Mononuclear cell (primary cell): Measurements from ENCODE around the gene OR2J2. TPM values are rescaled to one million over a fixed set of nuclear protein-coding genes. Genes with fewer than 3 reads are reported as not detected.
"Not testable (repeated sequence)": the region's sequence is repeated elsewhere in the genome, so short reads cannot be mapped to it uniquely, and the experiment has no call there.

ENCODE experiments used
- H3K27me3 ChIP-seq: 2 replicates; pipeline ENCODE4 v1.6.0; 2011; ENCODE audit warnings: low read length, control low read depth; ENCODE audit not compliant: insufficient read depth
- H3K4me1 ChIP-seq: 2 replicates; pipeline ENCODE4 v1.5.1; 2011; ENCODE audit warnings: mild to moderate bottlenecking, low read length, control low read depth; ENCODE audit not compliant: insufficient read depth
- H3K4me3 ChIP-seq: 2 replicates; pipeline ENCODE4 v1.5.1; 2011; ENCODE audit warnings: mild to moderate bottlenecking, low read length, moderate library complexity
- H3K9me3 ChIP-seq: 2 replicates; pipeline ENCODE4 v1.5.1; 2011; ENCODE audit warnings: low read depth, mild to moderate bottlenecking, control low read depth, low read length
- total RNA-seq: library from RNA; depleted of rRNA; stranded (reverse); fragments of >200 nt; gene quantifications from one replicate; pipeline ENCODE4 v1.2.3, GENCODE V29; 2012

The OR2J2 gene
- total RNA-seq: not detected

- H3K9me3 ChIP-seq, H3K27me3 ChIP-seq, H3K4me3 ChIP-seq: not testable (repeated sequence)
Observed at GRCh38 chr6:29170607-29171006, at the start of gene OR2J2. Gene OR2J2, plus strand, starts transcription at chr6:29170907. Its CDS starts 2,729 bp downstream, at chr6:29173636.

GRCh38 chr6:29129326-29130012 is 41.2 kb upstream of the OR2J2 start:
- Histone ChIP-seq H3K27me3 (no peaks in the 10 kb centered on the region), H3K9me3 (no peaks in the 10 kb centered on the region), H3K4me1 (no peaks in the 10 kb centered on the region), H3K4me3 (no peak overlapping the region)

More at GRCh38 chr6:29170607-29171006, at the start of gene OR2J2:
- not testable (repeated sequence) for H3K4me1 ChIP-seq

GRCh38 chr6:29130644-29131043 is 40.1 kb upstream of the OR2J2 start:
- H3K4me3 ChIP-seq: no peak overlapping the region
- no peaks in the 10 kb centered on the region for H3K27me3 ChIP-seq
- no peaks in the 10 kb centered on the region for H3K9me3 ChIP-seq
- no peaks in the 10 kb centered on the region for H3K4me1 ChIP-seq

GRCh38 chr6:29131691-29132090 is 39.0 kb upstream of the OR2J2 start:
- Histone ChIP-seq H3K4me3 (no peak overlapping the region), H3K27me3 (no peaks in the 10 kb centered on the region), H3K4me1 (no peaks in the 10 kb centered on the region), H3K9me3 (no peaks in the 10 kb centered on the region)

GRCh38 chr6:29137724-29138123 is 33.0 kb upstream of the OR2J2 start:
- no peak overlapping the region for H3K4me3 ChIP-seq
- no peaks in the 10 kb centered on the region for H3K4me1 ChIP-seq
- no peaks in the 10 kb centered on the region for H3K9me3 ChIP-seq
- no peaks in the 10 kb centered on the region for H3K27me3 ChIP-seq

- Histone ChIP-seq H3K4me3 (no peak overlapping the region), H3K27me3 (no peaks in the 10 kb centered on the region), H3K9me3 (peaks cover 4% of the 10 kb centered on the region), H3K4me1 (no peaks in the 10 kb centered on the region)
Observed at GRCh38 chr6:29141606-29142005, 29.1 kb upstream of the OR2J2 start.

GRCh38 chr6:29142309-29142708 is 28.4 kb upstream of the OR2J2 start:
- Histone ChIP-seq H3K27me3 (no peaks in the 10 kb centered on the region), H3K4me3 (no peak overlapping the region), H3K4me1 (no peaks in the 10 kb centered on the region), H3K9me3 (peaks cover 4% of the 10 kb centered on the region)

GRCh38 chr6:29146179-29146578 is 24.5 kb upstream of the OR2J2 start:
- Histone ChIP-seq H3K9me3 (peaks cover 11% of the 10 kb centered on the region), H3K4me3 (no peak overlapping the region), H3K4me1 (no peaks in the 10 kb centered on the region), H3K27me3 (peaks cover under 1% of the 10 kb centered on the region)

- Histone ChIP-seq H3K4me3 (no peak overlapping the region), H3K4me1 (no peaks in the 10 kb centered on the region), H3K9me3 (peaks cover 11% of the 10 kb centered on the region), H3K27me3 (peaks cover 5% of the 10 kb centered on the region)
Observed at GRCh38 chr6:29147074-29147473, 23.6 kb upstream of the OR2J2 start.

GRCh38 chr6:29149444-29149843 is 21.3 kb upstream of the OR2J2 start:
- not testable (repeated sequence) for H3K9me3 ChIP-seq, H3K4me1 ChIP-seq, H3K27me3 ChIP-seq, H3K4me3 ChIP-seq

- Histone ChIP-seq H3K27me3 (peaks cover 9% of the 10 kb centered on the region), H3K9me3 (peaks cover 6% of the 10 kb centered on the region), H3K4me1 (no peaks in the 10 kb centered on the region), H3K4me3 (no peak overlapping the region)
Observed at GRCh38 chr6:29153083-29153482, 17.6 kb upstream of the OR2J2 start.

- H3K4me3 ChIP-seq, H3K4me1 ChIP-seq, H3K27me3 ChIP-seq, H3K9me3 ChIP-seq: not testable (repeated sequence)
Observed at GRCh38 chr6:29155182-29155581, 15.5 kb upstream of the OR2J2 start.

- H3K4me1 ChIP-seq, H3K9me3 ChIP-seq, H3K27me3 ChIP-seq, H3K4me3 ChIP-seq: not testable (repeated sequence)
Observed at GRCh38 chr6:29159922-29160321, 10.8 kb upstream of the OR2J2 start.

GRCh38 chr6:29165571-29165970 is 5.1 kb upstream of the OR2J2 start:
- H3K4me3 ChIP-seq, H3K9me3 ChIP-seq, H3K27me3 ChIP-seq, H3K4me1 ChIP-seq: not testable (repeated sequence)

- Histone ChIP-seq H3K4me3 (no peak overlapping the region), H3K27me3 (no peaks in the 10 kb centered on the region), H3K9me3 (no peaks in the 10 kb centered on the region), H3K4me1 (no peaks in the 10 kb centered on the region)
Observed at GRCh38 chr6:29171736-29172135, 1.0 kb downstream of the OR2J2 start.

- Histone ChIP-seq H3K9me3 (no peaks in the 10 kb centered on the region), H3K4me1 (no peaks in the 10 kb centered on the region), H3K4me3 (no peak overlapping the region), H3K27me3 (peaks cover 4% of the 10 kb centered on the region)
Observed at GRCh38 chr6:29183594-29183993, 12.9 kb downstream of the OR2J2 start.
